Activated CD4-positive, alpha-beta T cell treated with anti-CD3 and anti-CD28 coated beads for 1 hour (primary cell): Measurements from ENCODE around the gene STING1.
"Not testable (repeated sequence)": the region's sequence is repeated elsewhere in the genome, so short reads cannot be mapped to it uniquely, and the experiment has no call there.

ENCODE experiments used
- DNase-seq: peaks from one replicate; pipeline ENCODE4 v3.0.0-alpha.2; 2020

STING1 gene

DNA sequence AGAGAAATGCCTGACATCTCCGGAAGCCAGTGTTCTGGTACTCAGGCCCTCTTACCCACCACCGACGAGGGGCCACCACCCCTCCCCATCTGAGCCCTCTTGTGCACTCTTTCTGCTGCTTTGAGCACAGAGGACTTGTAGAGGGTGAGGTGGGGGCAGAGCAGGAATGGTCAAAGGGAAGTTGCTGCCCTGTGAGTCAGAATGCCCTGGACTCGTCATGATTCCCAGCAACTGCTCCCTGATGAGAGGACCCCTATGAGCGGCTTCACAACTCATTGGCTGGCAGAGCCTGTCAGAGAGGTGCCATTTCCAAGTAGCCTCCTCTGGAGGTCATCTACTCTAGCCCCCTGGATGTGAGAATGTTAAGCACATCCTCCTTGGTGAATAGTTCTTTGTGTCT lies 20.9 kb downstream of the STING1 start:
- no peak for DNase-seq

DNA sequence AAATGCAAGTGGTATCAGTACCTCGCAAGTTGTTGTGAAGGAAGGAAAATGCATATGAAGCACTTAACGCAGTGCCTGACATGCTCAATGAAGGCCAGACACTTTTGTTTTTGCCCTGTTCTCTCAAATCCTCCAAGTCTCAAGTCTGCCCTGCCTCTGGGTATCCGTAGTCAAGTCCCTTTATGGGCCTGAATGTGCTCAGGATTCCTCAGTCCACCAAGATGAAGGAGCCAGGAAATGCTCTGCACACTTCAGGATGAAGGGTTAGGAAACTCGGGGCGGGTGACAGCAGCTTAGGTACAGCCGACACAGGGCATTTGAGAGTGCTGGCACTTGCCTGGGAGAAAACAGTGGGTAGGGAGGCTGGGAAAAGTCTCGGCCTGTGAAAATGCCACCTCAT lies 21.4 kb downstream of the STING1 start:
- no peak for DNase-seq

GRCh38 chr5:139460455-139460854 lies 22.1 kb downstream of the STING1 start:
- DNase-seq: no peak

DNA sequence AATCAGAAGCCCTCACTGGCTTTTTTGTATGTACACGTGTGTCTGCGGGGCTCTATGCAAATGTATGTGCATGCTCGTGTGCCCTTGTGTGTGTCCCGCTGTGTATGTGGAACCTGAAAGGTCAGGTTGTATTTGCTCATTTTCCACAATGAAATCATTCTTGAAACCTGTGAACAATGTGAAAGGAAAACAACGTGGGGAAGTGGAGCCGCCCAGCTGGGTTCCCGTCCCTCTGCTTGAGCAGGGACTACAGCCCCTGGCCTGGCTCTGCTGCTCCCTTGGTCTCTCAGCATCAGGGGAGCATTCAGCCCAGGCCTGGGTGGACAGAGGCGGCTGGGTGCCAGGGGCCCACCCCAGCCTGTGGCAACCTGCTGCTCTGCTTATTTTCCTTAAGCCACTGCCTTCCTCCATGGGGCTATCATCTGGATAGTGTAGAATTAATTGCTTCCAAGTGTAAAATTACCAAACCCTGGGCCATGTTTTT lies 23.1 kb downstream of the STING1 start:
- DNase-seq: no peak

DNA sequence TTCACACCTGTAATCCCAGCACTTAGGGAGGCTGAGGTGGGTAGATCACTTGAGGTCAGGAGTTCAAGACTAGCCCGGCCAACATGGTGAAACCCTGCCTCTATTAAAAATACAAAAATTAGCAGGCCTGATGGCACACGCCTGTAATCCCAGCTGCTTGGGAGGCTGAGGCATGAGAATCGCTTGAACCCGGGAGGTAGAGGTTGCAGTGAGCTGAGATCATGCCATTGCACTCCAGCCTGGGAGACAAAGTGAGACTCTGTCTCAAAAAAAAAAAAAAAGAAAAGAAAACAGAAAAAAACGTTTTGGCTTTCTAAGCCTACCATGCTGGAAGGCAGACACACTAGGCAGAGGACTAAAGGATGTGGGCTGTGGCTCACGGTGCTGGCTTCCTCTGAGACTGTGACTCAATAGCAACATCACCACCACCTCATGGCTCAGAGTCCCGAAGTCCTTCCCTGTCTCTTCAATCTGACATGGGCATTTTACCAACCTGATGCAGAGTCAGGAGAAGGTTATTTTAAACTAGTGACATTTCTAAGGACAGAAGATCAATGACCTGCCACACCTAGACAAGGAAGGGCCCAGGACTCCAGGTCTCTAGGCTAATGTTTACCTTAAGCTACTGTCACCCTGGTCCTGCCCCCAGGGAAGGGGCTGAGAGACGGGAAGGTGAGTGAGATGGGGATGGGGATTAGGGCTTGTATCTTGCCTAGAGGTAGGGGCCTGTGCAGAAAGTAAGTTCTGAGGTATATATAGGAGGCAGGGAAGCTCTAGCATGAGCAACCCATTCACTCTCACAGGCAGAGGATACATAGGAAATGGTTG lies 23.8 kb downstream of the STING1 start:
- peak; percentile 60 for DNase-seq

DNA sequence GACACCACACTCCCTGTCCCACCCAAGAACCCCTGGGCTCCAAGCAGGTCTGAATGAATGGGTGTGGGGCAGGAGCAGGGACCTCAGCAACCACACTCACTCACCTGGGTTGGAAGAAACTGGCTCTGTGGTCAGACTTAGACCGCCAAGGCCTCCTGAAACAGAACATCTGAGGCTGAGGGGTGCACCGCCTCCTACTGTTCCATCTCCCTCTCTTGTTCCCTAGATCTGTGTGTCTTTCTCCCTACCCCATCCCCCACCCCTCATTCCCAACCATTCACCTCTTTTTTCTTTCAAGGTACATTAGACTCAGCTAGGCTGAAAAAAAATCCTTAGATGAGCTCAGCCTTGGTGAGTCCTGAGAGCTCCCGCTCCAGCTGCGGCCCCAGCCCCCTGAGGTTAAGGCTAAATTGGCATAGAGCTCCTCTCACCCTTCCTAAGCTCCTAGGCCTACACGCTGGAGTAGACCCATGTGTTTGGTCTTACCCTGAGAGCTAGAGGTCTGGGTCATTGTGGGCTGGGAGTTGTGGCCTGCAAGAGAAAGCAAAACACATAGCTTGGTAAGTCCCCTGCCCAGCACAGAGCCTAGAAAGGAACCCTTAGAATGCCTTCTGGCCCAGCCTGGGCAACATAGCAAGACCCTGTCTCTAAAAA lies 24.8 kb downstream of the STING1 start:
- DNase-seq: no peak

- DNase-seq: no peak
Observed at GRCh38 chr5:139457241-139457640, 25.3 kb downstream of the STING1 start.

DNA sequence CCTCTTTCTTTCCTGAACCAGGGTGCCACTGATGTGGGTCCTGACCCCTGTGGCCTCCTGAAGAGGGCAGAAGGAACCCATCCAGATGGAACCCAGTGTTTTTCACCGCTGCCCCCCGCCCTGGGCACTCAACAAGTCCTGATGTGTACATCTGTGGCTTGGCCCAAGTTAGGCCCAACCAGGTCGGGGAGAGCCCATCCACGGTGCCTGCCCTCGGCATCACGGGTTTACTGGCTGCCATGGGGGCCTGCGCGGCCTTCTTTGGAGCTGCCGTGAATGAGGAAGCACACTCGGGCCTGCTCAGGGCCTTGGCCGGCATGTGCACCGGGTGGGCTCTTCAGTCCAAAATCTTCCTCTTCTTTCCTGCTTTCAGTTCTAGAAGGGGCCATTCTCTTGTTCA lies 25.8 kb downstream of the STING1 start:
- no peak for DNase-seq

DNA sequence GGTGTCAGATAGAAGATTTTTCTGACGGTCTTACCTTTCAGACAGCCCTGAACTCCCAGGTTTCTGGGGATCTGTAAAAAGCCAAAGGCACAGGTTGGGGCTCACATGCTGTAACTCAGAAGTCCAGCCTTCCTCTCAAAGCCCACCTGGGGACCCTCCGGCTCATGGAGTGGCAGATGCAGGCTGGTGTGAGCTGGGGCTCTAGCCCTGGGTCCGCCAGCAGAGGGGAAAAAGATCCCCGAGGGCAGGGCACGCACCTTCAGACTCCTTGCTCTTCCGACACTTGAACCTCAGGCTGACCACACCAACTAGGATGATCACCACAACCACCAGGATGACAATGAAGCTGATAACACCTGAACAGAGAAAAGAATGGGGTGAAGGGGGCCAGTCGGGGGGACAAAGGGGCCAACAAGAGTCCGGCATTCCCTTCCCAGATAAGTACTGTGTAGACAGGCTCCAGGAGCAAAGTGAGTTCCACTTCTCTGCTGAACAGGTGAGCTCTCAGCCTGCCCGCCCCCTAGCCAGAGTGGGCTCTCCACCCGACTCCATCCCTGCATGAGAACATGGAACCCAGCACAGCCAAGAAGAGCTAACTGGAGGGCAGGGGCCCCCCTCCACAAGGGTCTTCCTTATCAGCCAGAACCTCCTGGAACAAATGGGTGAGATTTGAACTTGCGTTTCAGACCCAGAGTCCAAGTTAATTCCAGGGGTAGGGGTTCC lies 27.8 kb downstream of the STING1 start:
- DNase-seq: no peak

GRCh38 chr5:139453683-139454567 lies 28.6 kb downstream of the STING1 start:
- DNase-seq: no peak

- no peak for DNase-seq
Observed at GRCh38 chr5:139451878-139452660, 30.5 kb downstream of the STING1 start.

DNA sequence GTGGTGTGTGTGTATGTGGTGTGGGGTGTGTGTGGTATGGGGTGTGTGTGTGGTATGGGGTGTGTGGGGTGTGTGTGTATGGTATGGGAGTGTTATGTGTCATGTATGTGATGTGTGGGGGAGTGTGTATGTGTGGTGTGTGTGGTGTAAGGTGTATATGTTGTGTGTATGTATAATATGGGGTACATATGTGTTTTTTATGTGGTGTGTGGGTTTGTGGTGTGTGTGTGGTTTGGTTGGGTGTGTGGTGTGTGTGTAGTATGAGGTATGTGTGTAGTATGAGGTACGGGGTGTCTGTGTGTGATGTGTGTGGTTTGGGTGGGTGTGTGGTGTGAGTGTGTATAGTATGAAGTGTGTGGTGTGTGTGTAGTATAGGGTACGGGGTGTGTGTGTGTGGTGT lies 31.4 kb downstream of the STING1 start:
- no peak for DNase-seq

DNA sequence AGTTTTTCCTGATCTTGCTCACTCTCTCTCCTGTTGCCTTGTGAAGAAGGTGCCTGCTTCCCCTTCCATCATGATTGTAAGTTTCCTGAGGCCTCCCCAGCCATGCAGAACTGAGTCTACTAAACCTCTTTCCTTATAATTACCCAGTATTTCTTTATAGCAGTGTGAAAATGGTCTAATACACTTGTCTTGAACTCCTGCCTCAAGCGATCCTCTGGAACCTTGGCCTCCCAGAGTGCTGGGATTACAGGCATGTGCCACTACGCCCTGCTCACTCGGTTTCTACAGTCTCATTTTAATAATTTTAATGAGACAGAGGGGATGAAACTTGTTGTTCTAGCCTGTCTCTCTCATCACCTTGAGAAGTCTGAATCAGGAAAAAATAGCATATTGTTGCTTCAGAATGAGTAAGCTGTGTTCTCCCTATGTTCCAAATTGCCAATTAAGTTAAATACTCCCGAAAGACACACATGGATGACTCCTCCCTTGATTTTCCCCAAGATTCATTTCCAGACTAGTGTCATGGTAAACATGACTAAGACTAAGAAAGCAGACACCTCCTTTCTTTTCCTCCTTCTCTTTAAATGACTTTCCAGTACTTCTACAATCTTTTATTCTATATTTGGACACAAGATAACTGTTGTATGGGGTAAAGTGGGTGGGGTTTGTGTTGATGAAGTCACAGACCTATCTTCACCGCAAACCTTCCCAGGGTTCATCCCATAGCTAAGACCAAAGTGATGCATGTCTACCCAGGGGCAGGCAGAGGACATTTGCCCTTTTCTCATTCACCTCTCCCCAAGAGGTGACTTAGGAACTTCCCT lies 35.4 kb downstream of the STING1 start:
- DNase-seq: no peak

- DNase-seq: no peak
Observed at GRCh38 chr5:139445325-139446170, 37.0 kb downstream of the STING1 start.

- no peak for DNase-seq
Observed at GRCh38 chr5:139443831-139444453, 38.6 kb downstream of the STING1 start.

GRCh38 chr5:139440416-139440815 lies 42.1 kb downstream of the STING1 start:
- not testable (repeated sequence) for DNase-seq

- peak; percentile 82 for DNase-seq
Observed at GRCh38 chr5:139439013-139439903, 43.3 kb downstream of the STING1 start, which contains the start of gene DNAJC18. DNAJC18 (minus strand) TSS chr5:139439525; CDS start chr5:139439445, 80 bp downstream.

DNA sequence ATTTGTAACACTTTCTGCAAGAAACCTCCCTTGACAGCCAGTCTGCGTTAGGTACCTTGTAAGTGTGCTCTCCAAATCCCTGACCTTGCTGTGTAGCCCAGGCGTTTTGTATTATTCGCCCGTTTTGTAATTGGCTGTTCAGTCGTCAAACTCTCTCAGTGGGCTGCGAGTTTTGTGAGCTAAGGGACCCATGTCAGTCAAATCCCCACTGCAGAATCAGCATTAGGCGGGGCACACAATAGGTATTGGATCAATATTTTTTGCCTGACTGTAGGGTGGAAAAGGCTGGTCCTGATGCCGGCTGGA lies 43.9 kb downstream of the STING1 start:
- DNase-seq: no peak
